Activated T-cell treated with anti-CD3 and anti-CD28 coated beads, Interleukin-2, amount 50 U/mL, for 1 hour (primary cell): Measurements from ENCODE around the gene LYPD4.

Experiments used
- DNase-seq: peaks from one replicate; pipeline ENCODE4 v3.0.0-alpha.2; 2020

LYPD4 gene

DNA sequence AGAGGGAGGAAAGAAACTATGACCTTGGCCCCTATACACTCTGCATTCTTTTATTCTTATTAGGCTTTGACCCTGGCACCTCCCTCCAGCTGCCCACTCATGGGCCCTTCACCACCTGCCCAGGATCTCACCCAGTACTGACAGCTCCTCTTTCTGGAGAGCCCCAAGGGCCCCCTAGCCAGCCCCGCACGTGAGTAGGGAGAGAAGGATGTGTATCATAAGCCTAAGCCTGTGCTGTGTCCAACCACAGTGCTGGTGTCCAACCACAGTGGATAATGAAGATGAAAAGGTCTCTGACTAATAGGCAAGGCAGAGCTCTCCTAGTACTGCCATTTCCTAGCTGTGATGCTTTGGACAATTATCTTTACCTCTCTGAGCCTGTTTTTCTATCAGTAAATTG is 4.6 kb upstream of the LYPD4 start:
- DNase-seq: no peak

GRCh38 chr19:41848666-41849065 is 4.2 kb upstream of the LYPD4 start:
- no peak for DNase-seq

- DNase-seq: no peak
Measured at GRCh38 chr19:41847351-41848105, 3.0 kb upstream of the LYPD4 start.

DNA sequence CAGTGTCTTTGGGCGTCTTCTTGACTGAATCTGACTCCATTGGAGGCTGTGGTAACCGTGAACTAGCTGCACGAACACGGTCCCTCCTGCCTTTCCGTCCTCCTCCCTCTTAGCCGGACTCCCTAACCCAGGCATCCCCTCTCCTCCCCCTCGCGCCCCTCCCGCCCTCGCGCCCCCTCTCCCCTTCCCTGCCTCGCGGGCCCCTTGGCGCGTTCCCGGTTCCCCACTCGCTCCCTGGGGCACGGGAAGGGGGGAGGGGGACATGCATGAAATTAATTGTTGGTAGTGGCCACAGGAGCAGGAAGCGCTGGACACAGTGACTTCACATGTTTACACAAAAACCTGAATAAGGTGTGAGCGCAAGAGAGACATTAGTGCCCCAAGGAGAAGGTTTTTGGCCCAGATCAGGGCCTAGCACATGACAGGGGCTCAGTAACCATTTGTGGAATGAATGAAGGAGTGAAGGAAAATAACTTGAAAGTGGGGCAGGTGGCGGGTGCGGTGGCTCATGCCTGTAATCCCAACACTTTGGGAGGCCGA is 638 bp upstream of the LYPD4 start:
- no peak for DNase-seq

DNA sequence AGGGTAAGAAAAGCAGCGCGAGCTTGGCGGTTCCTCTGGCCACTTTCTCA is 343 bp upstream of the LYPD4 start, which contains the start of gene DMRTC2:
DMRTC2 (plus strand) TSS at position 42 of the 50 bp plus-strand sequence. CDS start 2,387 bp downstream, outside the sequence.
- DNase-seq: no peak

GRCh38 chr19:41843371-41843770 is 1.1 kb downstream of the LYPD4 start:
- no peak for DNase-seq

DNA sequence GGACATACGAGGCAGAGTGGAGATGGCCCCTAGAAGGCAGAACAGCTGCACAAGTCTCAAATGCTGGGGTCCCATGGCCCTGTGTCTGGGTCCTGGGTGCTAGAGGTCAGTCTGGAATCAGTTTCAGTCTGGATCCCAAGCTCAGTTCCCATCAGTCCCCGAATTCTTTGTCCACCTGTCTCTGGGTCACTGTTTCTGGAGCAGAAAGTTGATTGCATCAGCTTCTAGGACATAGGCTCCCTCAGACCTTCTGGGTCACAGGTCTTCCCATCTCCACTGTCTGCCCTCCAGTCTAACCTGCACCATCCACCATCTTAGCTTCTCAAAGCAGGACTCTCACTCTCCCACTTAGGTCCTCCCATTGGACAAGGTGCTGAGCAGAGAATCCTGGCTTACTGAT is 5.3 kb downstream of the LYPD4 start:
- no peak for DNase-seq

DNA sequence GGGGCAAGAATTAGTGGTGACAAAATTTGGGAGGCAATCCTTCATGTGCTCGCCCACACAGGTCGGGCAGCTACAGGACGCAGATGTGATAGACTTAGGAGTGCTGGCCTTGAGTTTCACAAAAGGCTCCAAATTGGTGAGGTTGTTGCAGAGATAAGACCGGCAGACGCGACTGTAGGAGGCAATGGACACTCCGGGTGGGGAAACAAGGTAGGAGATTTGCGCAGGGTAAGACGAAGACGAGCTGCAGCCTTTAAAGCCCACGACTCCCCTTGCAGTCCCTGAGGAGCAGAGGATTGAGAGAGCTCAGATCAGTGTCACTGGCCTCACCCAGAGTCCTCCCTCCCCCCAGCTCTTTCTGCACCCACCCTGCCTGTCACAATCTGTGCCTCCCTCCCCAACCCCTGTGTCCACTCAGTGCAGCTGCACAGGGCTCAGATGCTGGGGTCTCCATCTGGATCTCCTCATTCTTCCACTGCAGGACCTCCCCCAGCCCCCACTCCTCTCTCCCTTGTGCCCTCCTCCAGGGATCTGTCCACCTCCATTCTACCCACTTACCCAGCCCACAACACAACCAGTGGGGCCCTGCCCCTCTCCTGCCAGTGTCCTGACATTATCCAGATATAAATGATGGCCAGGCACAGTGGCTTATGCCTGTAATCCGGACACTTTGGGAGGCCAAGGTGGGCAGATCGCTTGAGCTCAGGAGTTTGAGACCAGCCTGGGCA is 6.3 kb downstream of the LYPD4 start:
- DNase-seq: no peak

DNA sequence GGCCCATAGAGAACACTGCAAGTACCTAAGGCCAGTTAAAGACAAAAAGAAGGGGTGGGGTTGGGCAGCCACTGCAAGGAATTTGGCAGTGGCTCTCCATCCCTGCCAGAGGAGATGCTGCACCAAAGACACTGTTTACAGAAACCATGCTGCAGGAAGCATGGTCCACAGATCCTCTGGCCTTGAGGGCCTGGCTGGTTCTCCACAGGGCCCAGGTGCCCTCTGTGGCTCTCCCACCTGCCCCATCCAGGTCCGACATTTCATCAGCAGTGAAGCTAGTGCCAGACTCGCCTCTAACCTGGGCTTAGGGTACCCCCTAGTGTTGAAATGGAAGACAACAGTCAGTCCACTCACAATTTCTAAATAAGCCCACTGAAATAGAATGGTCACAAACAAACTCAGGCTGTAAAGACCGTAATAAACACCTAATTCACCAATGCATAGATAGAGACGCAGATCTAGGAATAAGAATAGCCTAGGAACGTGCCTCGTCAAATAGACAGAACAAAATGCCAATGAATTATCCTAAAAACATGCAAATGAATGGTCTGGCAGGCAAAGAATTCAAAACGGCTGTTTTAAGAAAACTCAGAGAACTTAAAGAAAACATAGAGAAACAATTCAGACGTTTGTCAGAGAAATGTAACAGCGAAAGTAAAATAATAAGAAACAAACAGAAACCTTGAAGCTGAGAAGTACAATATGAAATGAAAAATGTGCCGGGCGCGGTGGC is 23.3 kb downstream of the LYPD4 start:
- DNase-seq: peak; percentile 44

DNA sequence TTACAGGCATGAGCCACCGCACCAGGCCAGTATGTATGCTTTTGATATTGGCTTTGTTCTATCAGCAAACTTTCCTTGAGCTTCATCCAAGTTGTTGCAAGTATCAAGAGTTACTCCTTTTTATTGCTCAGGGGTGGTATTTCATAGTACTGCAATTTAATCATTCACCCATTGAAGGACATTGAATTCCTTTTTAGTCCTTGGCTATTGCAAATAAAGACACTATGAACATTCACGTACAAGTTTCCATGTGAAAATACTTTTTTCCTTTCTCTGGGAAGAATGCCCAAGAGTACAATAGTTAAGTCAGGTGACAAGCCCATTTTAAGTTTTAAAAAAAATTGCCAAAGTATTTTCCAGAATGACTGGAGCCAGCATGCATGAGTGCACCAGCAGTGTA is 27.7 kb downstream of the LYPD4 start:
- DNase-seq: no peak

- DNase-seq: no peak
Measured at GRCh38 chr19:41815301-41815700, 29.2 kb downstream of the LYPD4 start.

- no peak for DNase-seq
Measured at GRCh38 chr19:41813911-41814310, 30.6 kb downstream of the LYPD4 start.

DNA sequence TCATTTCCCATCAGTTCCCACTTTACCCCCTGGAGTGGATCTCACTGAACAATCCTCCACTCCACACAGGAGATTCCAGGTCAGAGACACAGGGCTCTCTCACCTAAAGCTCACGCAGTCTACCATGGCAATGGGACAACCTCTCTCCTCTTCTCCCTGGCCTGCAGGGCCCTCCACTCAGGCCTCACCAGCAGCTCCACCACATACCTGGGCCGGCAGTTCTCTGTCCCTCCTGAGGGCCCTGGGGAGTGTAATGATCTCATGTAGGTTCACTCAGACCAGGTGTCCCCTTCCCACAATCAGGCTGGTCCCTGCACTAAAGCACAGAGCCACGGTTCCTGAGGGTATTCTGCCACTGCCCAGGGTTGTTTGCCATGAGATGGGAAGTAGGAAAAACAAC is 32.5 kb downstream of the LYPD4 start:
- DNase-seq: no peak

GRCh38 chr19:41811036-41811435 is 33.4 kb downstream of the LYPD4 start:
- DNase-seq: no peak

DNA sequence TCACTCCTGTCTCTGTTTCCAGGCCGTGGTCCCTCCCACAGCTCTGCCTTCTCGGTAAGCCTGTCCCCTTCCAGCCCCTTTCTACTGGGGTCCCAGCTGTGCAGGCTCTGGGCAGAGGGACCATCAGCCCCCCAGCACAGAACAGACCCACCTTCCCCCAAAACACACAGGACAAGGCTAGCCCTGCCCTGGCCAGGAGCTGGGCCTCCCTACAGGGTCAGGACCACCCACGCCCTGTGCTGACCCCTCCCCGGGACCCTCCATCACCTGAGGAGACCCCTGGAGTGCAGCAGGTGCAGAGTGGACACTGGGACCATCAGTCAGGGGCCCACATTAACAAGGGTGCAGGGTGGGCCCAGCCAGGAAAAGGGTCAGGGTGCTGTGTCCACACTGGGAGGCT is 34.2 kb downstream of the LYPD4 start:
- DNase-seq: no peak

DNA sequence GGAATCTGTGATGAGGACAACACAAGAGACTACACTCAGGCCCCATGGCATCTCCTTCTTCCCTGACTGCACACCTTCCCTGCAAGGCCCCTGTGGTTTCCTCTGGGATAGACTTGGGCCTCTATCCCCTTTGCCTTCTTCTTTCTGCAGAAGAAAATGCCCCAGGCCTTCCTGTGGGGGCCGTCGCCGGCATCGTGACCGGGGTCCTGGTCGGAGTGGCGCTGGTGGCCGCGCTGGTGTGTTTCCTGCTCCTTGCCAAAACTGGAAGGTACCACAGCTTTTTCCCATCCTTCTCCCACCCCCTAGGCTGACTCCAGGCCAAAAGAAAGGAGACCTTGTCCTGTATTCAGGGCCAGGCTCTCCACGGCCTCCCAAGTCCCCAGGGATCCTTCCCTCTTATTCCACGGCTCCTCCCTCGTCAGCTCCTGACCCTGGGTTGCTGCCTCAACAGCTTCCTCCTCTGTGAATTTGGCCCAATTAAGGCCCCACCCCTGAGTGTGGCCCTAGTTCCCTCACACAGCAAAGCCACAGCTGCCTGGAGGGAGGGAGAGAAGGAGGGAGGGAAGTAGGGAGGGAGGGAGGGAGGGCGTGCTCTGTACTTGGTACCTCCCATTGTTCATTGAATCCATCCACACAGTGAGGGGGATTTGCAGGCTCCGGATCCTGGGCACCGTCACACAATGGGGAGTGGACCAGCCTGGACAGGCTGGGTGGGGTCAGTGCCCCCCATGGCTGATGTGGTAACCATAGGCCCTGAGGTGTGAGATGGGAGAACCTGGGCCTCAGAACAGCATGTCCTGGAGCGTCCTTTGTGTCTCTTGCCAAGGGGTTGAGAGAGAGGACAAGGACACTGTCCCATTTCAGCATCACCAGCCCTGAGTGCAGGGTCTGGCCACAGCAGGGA is 35.6 kb downstream of the LYPD4 start:
- DNase-seq: no peak

DNA sequence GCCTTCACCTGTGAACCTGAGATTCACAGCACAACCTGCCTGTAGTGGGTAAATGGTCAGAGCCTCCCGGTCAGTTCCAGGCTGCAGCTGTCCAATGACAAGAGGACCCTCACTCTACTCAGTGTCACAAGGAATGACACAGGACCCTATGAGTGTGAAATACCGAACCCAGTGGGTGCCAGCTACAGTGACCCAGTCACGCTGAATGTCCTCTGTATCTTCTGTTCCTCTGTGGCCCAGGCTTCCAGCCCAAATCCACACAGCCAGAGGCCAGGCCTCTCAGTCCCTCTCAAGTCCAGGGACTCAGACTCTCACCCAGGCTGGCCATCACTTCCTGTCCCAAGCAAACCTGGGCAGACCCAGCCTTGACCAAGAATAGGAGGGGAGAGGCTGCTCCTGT is 37.3 kb downstream of the LYPD4 start:
- no peak for DNase-seq

DNA sequence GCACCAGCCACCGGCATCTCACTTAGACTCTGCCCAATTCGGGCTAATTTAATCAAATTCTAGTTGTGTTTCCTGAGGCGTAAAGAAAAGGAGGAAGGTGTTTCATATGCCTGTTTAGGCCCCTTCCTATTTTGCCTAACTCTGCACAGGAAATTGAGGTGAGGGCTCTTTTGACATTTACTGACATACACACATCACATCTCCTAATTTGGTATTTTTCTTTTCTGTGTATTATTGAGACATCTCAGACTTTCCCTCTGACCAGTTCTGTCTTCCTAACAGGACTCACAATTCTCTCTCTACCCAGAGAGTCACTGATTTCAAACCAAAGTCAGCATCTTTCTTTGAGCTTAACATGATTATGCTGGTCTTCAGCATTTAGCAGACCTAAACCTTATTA is 40.1 kb downstream of the LYPD4 start:
- no peak for DNase-seq

- no peak for DNase-seq
Measured at GRCh38 chr19:41802770-41803169, 41.7 kb downstream of the LYPD4 start.

DNA sequence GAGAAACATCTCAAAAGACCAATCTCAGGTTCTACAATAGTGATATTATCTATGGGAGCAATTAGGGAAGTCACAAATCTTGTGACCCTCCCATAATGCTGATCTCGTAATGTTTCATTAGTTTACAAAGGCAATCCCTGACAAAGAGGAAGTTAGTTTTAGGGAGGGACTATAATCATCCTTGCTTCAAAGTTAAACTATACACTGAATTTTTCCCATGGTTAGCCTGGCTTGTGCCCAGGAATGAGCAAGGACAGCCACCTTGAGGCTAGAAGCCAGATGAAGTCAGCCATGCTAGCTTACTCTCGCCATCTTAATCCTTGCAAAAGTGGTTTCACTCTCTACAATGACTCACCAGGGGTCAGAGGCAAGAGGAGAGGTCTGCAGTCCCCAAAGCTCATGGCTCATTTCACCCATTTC is 42.7 kb downstream of the LYPD4 start:
- no peak for DNase-seq

GRCh38 chr19:41801031-41801430 is 43.5 kb downstream of the LYPD4 start:
- no peak for DNase-seq

- no peak for DNase-seq
Measured at GRCh38 chr19:41799444-41800000, 45.0 kb downstream of the LYPD4 start.

DNA sequence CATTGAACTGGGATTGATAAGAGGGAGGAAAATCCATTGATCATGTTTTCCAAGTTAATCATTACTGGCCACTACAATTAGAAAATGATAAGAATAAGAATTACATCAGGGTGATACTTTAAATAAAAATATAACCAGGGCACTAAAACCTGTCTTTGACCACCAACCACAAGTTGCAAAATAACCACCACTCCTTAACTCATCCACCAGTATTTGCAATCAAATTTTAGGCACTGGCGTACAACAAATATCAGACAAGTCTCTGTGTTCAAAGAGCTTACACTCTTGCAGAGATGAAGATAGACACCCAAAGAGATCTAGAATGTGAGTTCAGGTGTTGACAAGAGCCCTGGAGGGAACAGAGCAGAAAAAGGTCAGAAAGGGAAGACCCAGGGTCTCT is 47.6 kb downstream of the LYPD4 start:
- DNase-seq: no peak
